OCI-LY1 (cell line): ENCODE measurements around the gene TNS4.

Source experiments
- EZH2 ChIP-seq: fragments of 200-600 bp; sonication (generic), shearing (Covaris generic); IDR thresholded peaks from 2 replicates; pipeline ENCODE4 v1.8.0; 2017; ENCODE audit warnings: borderline replicate concordance, mixed run types, mild to moderate bottlenecking, antibody characterized with exemption, low read length, moderate library complexity, mixed read lengths
- TF ChIP-seq, protein P1 (sequence below): fragments of 200-600 bp; sonication (generic), shearing (Covaris generic); IDR thresholded peaks from 2 replicates; pipeline ENCODE4 v1.5.1; 2017; ENCODE audit warnings: mild to moderate bottlenecking, antibody characterized with exemption, low read length, moderate library complexity, mixed read lengths

DNA sequence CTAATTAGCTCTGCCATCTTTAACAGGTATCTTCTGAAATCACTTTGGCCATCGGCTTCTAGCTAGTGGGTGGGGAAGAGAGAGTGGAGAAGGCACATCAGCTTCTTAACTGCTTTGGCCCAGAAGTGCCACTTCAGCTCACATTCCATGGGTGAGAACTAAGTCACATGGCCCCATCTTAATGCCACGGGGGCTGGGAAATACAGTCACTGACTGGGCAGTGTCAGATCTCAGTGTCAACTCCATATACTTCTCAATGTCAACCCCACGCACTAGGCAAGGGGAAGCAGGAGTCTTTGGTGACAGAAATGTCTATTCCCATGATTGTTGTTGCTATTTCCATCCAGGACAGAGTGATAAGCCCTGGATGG lies 34.5 kb upstream of the TNS4 start:
- TF ChIP-seq, protein P1, sequence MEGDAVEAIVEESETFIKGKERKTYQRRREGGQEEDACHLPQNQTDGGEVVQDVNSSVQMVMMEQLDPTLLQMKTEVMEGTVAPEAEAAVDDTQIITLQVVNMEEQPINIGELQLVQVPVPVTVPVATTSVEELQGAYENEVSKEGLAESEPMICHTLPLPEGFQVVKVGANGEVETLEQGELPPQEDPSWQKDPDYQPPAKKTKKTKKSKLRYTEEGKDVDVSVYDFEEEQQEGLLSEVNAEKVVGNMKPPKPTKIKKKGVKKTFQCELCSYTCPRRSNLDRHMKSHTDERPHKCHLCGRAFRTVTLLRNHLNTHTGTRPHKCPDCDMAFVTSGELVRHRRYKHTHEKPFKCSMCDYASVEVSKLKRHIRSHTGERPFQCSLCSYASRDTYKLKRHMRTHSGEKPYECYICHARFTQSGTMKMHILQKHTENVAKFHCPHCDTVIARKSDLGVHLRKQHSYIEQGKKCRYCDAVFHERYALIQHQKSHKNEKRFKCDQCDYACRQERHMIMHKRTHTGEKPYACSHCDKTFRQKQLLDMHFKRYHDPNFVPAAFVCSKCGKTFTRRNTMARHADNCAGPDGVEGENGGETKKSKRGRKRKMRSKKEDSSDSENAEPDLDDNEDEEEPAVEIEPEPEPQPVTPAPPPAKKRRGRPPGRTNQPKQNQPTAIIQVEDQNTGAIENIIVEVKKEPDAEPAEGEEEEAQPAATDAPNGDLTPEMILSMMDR, result no peak
- no peak for TF ChIP-seq EZH2
